ENCODE results near the gene CACNA2D1.

CACNA2D1 gene

DNA sequence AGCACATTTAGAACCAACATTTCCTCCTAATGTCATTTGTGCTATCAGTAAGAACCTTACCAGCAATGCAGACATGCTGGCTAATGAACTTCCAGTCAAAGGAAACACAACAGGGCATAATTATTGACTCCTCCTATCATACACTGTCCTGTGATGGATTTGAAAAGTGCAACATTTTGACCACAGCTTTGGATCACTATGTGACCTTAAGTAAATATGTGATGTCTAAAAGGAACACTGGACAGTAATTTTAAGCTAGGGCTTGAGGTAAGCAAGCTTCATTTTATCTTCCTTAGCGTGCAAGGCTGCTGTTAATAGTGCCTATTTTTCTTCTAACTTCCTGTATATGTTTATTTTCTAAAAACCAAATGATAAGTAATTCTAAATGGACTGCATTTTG is 433.2 kb downstream of the CACNA2D1 start:
- TF ChIP-seq TEAD4 (IDR thresholded peaks at IDR 0.05): no peak

DNA sequence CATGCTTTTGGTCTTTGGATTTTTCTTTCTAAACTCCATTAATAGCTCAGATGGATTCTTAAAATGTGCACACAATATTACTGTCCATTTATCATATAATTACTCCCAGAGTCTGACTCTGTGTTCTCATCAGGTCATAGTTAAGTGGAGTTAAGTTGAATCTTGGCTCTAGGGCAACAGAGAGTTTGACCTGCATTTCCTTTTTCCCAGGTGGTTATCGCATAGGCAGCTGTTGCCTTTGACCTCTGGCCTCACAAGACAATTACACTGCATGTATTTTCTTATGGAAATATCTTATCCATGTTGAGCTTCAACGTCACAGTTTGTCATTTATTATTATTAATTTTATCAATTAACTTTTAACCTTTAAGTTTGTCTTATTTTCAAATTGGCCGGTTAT is 436.3 kb downstream of the CACNA2D1 start:
- no peak for TF ChIP-seq TAF1 (IDR thresholded peaks at IDR 0.05; ENCODE audit: low read depth)
- no peak for TF ChIP-seq TEAD4 (IDR thresholded peaks at IDR 0.05)
- TF ChIP-seq CREB1 (IDR thresholded peaks at IDR 0.05; ENCODE audit: low read depth): no peak
- no peak for TF ChIP-seq NFIC (IDR thresholded peaks at IDR 0.05)

DNA sequence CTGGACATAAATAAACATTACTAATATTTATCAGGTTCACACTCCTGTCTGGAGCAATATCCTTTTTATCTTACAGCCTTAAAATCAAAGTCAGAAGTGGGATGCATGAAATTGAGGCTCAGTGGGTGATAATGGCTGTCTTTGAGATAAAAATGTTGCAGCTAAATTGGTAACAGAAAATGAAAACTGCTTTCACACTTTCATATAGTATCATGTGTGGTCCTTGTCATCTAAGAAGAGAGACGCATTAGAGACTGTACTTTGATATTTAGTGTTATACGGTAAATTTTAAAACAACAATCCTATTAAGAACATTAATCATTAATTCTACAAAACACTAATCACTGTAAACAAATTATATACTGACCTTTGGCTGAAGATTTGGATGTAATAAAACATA is 438.5 kb downstream of the CACNA2D1 start:
- TF ChIP-seq RAD21 (IDR thresholded peaks at IDR 0.05; ENCODE audit: low read depth): no peak
- no peak for TF ChIP-seq EGR1 (IDR thresholded peaks at IDR 0.05)
- TF ChIP-seq, protein P1, sequence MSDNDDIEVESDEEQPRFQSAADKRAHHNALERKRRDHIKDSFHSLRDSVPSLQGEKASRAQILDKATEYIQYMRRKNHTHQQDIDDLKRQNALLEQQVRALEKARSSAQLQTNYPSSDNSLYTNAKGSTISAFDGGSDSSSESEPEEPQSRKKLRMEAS (IDR thresholded peaks at IDR 0.05): no peak
- no peak for TF ChIP-seq CREB1 (IDR thresholded peaks at IDR 0.05; ENCODE audit: low read depth)
- TF ChIP-seq CEBPB (IDR thresholded peaks at IDR 0.05): no peak
- TF ChIP-seq, protein P2, sequence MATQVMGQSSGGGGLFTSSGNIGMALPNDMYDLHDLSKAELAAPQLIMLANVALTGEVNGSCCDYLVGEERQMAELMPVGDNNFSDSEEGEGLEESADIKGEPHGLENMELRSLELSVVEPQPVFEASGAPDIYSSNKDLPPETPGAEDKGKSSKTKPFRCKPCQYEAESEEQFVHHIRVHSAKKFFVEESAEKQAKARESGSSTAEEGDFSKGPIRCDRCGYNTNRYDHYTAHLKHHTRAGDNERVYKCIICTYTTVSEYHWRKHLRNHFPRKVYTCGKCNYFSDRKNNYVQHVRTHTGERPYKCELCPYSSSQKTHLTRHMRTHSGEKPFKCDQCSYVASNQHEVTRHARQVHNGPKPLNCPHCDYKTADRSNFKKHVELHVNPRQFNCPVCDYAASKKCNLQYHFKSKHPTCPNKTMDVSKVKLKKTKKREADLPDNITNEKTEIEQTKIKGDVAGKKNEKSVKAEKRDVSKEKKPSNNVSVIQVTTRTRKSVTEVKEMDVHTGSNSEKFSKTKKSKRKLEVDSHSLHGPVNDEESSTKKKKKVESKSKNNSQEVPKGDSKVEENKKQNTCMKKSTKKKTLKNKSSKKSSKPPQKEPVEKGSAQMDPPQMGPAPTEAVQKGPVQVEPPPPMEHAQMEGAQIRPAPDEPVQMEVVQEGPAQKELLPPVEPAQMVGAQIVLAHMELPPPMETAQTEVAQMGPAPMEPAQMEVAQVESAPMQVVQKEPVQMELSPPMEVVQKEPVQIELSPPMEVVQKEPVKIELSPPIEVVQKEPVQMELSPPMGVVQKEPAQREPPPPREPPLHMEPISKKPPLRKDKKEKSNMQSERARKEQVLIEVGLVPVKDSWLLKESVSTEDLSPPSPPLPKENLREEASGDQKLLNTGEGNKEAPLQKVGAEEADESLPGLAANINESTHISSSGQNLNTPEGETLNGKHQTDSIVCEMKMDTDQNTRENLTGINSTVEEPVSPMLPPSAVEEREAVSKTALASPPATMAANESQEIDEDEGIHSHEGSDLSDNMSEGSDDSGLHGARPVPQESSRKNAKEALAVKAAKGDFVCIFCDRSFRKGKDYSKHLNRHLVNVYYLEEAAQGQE (IDR thresholded peaks at IDR 0.05; ENCODE audit: low read depth): no peak
- TF ChIP-seq FOXM1 (IDR thresholded peaks at IDR 0.05; ENCODE audit: borderline replicate concordance, low read depth): no peak
- TF ChIP-seq, protein P3, sequence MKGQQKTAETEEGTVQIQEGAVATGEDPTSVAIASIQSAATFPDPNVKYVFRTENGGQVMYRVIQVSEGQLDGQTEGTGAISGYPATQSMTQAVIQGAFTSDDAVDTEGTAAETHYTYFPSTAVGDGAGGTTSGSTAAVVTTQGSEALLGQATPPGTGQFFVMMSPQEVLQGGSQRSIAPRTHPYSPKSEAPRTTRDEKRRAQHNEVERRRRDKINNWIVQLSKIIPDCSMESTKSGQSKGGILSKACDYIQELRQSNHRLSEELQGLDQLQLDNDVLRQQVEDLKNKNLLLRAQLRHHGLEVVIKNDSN (IDR thresholded peaks at IDR 0.05): no peak
- no peak for TF ChIP-seq TCF12 (IDR thresholded peaks at IDR 0.05; ENCODE audit: low read depth)
- TF ChIP-seq TAF1 (IDR thresholded peaks at IDR 0.05; ENCODE audit: low read depth): no peak
- no peak for TF ChIP-seq TEAD4 (IDR thresholded peaks at IDR 0.05)
- no peak for TF ChIP-seq ZBTB7A (IDR thresholded peaks at IDR 0.05; ENCODE audit: low read depth)
- no peak for TF ChIP-seq EP300 (IDR thresholded peaks at IDR 0.05; ENCODE audit: borderline replicate concordance)
- TF ChIP-seq YY1 (IDR thresholded peaks at IDR 0.05; ENCODE audit: low read depth): no peak
- TF ChIP-seq NFIC (IDR thresholded peaks at IDR 0.05): no peak

DNA sequence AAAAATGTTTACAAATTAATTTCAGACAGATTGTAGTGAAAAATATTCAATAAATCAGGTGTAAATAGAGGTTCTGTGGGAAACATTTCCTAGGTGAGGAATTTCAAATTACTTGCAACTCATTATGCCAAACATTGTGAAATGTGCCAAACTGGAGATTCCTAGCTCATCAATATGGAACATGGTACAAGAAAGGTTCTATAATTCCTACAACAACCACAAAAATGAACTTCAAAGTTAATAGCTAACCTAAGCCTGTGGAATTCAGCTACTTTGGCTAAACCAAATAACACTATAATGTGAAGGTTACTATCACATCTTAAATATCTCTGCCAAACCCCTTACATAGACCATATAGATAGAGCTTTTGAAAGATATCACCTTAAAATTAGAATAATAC is 450.4 kb downstream of the CACNA2D1 start:
- TF ChIP-seq EGR1 (IDR thresholded peaks at IDR 0.05) (no peak), CEBPB (IDR thresholded peaks at IDR 0.05) (no peak), EP300 (IDR thresholded peaks at IDR 0.05; ENCODE audit: borderline replicate concordance) (no peak), TEAD4 (IDR thresholded peaks at IDR 0.05) (no peak), TCF12 (IDR thresholded peaks at IDR 0.05; ENCODE audit: low read depth) (no peak)
- TF ChIP-seq, protein P1 (IDR thresholded peaks at IDR 0.05): no peak

DNA sequence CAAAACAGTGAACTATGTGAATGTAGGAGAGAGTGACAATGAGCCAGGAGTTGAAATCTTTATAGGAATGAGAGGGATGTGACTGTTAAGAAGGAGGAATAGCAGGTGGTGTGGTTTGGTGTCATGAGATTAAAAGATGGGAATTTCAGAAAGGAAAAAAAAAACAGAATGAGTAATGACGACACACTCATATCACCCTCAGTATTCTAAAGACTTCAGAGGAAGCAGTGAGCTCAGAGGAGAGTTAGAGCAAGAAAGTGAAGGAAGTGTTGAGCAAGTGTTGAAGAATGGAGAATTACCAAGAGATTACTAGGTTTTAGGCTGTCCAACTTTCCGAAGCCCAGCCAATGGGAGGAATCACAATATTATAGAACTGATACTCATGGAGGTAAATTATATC is 453.2 kb downstream of the CACNA2D1 start:
- TF ChIP-seq RAD21 (IDR thresholded peaks at IDR 0.05; ENCODE audit: low read depth) (no peak), TEAD4 (IDR thresholded peaks at IDR 0.05) (no peak), TCF12 (IDR thresholded peaks at IDR 0.05; ENCODE audit: low read depth) (no peak), CEBPB (IDR thresholded peaks at IDR 0.05) (no peak), TAF1 (IDR thresholded peaks at IDR 0.05; ENCODE audit: low read depth) (no peak), ZBTB7A (IDR thresholded peaks at IDR 0.05; ENCODE audit: low read depth) (no peak), YY1 (IDR thresholded peaks at IDR 0.05; ENCODE audit: low read depth) (no peak), EP300 (IDR thresholded peaks at IDR 0.05; ENCODE audit: borderline replicate concordance) (no peak), NFIC (IDR thresholded peaks at IDR 0.05) (no peak), EGR1 (IDR thresholded peaks at IDR 0.05) (no peak), FOXM1 (IDR thresholded peaks at IDR 0.05; ENCODE audit: borderline replicate concordance, low read depth) (no peak), CREB1 (IDR thresholded peaks at IDR 0.05; ENCODE audit: low read depth) (no peak)
- TF ChIP-seq, protein P2 (IDR thresholded peaks at IDR 0.05; ENCODE audit: low read depth): no peak
- TF ChIP-seq, protein P3 (IDR thresholded peaks at IDR 0.05): no peak
- TF ChIP-seq, protein P1 (IDR thresholded peaks at IDR 0.05): no peak

DNA sequence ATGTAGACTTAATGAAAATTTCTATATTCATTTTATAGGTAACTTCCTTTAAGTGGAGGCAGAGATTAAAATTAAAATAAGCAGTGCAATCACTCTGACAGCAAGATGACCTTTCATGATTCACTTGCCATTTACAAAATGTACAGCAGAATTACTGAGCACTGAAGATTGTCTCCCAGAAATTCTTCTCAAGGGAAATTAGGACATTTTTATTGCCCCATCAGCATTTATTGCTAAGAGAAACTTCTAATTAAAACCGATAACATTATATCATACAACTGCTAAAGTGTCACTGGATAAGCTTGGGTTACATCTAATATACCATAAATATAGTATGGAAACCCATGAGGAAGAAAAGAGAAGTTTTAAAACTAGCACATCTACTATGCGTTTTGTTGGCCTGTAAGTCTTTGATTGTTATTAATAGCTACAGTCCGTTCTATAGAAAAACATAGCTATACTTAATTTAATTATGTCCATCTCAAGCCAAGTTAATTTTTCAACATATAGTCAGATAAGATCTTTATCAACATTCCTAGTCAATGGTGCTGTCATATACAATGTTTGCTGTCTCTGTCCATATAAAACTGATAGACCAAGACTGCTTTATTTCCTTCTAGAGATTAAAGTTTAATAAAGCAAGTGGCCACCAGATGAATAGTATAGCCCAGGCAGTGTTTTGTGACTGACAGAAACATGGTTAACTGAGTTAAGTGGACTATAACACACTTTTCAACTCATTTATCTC is 456.7 kb downstream of the CACNA2D1 start:
- no peak for TF ChIP-seq TEAD4 (IDR thresholded peaks at IDR 0.05)
- TF ChIP-seq, protein P2 (IDR thresholded peaks at IDR 0.05; ENCODE audit: low read depth): no peak
- TF ChIP-seq TAF1 (IDR thresholded peaks at IDR 0.05; ENCODE audit: low read depth): no peak
- TF ChIP-seq FOXM1 (IDR thresholded peaks at IDR 0.05; ENCODE audit: borderline replicate concordance, low read depth): no peak
- no peak for TF ChIP-seq CREB1 (IDR thresholded peaks at IDR 0.05; ENCODE audit: low read depth)
- TF ChIP-seq, protein P1 (IDR thresholded peaks at IDR 0.05): no peak
- TF ChIP-seq, protein P3 (IDR thresholded peaks at IDR 0.05): no peak
- TF ChIP-seq EP300 (IDR thresholded peaks at IDR 0.05; ENCODE audit: borderline replicate concordance): no peak
- no peak for TF ChIP-seq RAD21 (IDR thresholded peaks at IDR 0.05; ENCODE audit: low read depth)
- no peak for TF ChIP-seq TCF12 (IDR thresholded peaks at IDR 0.05; ENCODE audit: low read depth)
- TF ChIP-seq EGR1 (IDR thresholded peaks at IDR 0.05): no peak
- TF ChIP-seq CEBPB (IDR thresholded peaks at IDR 0.05): no peak
- TF ChIP-seq NFIC (IDR thresholded peaks at IDR 0.05): no peak
- no peak for TF ChIP-seq ZBTB7A (IDR thresholded peaks at IDR 0.05; ENCODE audit: low read depth)
- no peak for TF ChIP-seq YY1 (IDR thresholded peaks at IDR 0.05; ENCODE audit: low read depth)

Measured in Ishikawa (cell line).